WTC11 (cell line): Measurements from ENCODE around the gene TRIOBP. TPM values are rescaled to one million over a fixed set of nuclear protein-coding genes. Genes with fewer than 3 reads are reported as not detected.

Experiments used
- ATF1 ChIP-seq: sonication (generic); formaldehyde crosslinking; IDR thresholded peaks from 2 replicates; pipeline ENCODE4 v1.8.1; 2023; ENCODE audit warnings: mild to moderate bottlenecking, moderate library complexity, missing genetic modification reagents
- FOXP1 ChIP-seq: sonication (generic); formaldehyde crosslinking; IDR thresholded peaks from 2 replicates; pipeline ENCODE4 v1.8.0; 2022; ENCODE audit warnings: missing genetic modification reagents, mild to moderate bottlenecking, moderate library complexity, borderline replicate concordance
- GTF2I ChIP-seq: fragments of 250-450 bp; sonication (Bioruptor Pico); conservative IDR thresholded peaks from 2 replicates; pipeline ENCODE4 v1.4.0; 2021; ENCODE audit warnings: mild to moderate bottlenecking
- KAT7 ChIP-seq: sonication (generic); formaldehyde crosslinking; IDR thresholded peaks from 2 replicates; pipeline ENCODE4 v1.8.1; 2023; ENCODE audit warnings: missing genetic modification reagents, mild to moderate bottlenecking, borderline replicate concordance
- MXD4 ChIP-seq: fragments of 250-450 bp; sonication (Bioruptor Pico); IDR thresholded peaks from 2 replicates; pipeline ENCODE4 v1.8.0; 2021; ENCODE audit warnings: mild to moderate bottlenecking, moderate library complexity, borderline replicate concordance
- MYBL2 ChIP-seq: sonication (generic); formaldehyde crosslinking; IDR thresholded peaks from 2 replicates; pipeline ENCODE4 v1.8.1; 2023; ENCODE audit warnings: mild to moderate bottlenecking, moderate library complexity, missing genetic modification reagents
- SP1 ChIP-seq: sonication (generic); formaldehyde crosslinking; conservative IDR thresholded peaks from 2 replicates; pipeline ENCODE4 v1.8.1; 2022; ENCODE audit warnings: missing genetic modification reagents
- TEAD1 ChIP-seq: sonication (generic); formaldehyde crosslinking; IDR thresholded peaks from 2 replicates; pipeline ENCODE4 v1.8.0; 2022; ENCODE audit warnings: mild to moderate bottlenecking, missing genetic modification reagents
- ZBTB21 ChIP-seq: sonication (generic); formaldehyde crosslinking; IDR thresholded peaks from 2 replicates; pipeline ENCODE4 v1.8.1; 2023; ENCODE audit warnings: mild to moderate bottlenecking, missing genetic modification reagents, borderline replicate concordance
- ZNF138 ChIP-seq: sonication (generic); formaldehyde crosslinking; conservative IDR thresholded peaks from 2 replicates; pipeline ENCODE4 v1.8.1; 2022; ENCODE audit warnings: mild to moderate bottlenecking, moderate library complexity, missing genetic modification reagents
- ZNF416 ChIP-seq: fragments of 250-450 bp; sonication (Bioruptor Pico); IDR thresholded peaks from 2 replicates; pipeline ENCODE4 v1.9.0; 2021; ENCODE audit warnings: mild to moderate bottlenecking, inconsistent platforms
- total RNA-seq: library from RNA; stranded (reverse); gene quantifications from 3 replicates; pipeline ENCODE4 v1.2.3, GENCODE V29; 2021
- TF ChIP-seq, protein P1 (sequence below): fragments of 200-600 bp; IDR thresholded peaks from 2 replicates; pipeline ENCODE4 v1.8.0; 2022; ENCODE audit warnings: antibody characterized with exemption
- TF ChIP-seq, protein P2 (sequence below): sonication (generic); formaldehyde crosslinking; IDR thresholded peaks from 2 replicates; pipeline ENCODE4 v1.8.1; 2023; ENCODE audit warnings: mild to moderate bottlenecking, missing genetic modification reagents
- TF ChIP-seq, protein P3 (sequence below): sonication (generic); formaldehyde crosslinking; IDR thresholded peaks from 2 replicates; pipeline ENCODE4 v1.8.1; 2023; ENCODE audit warnings: mild to moderate bottlenecking, missing genetic modification reagents
- TF ChIP-seq, protein P4 (sequence below): sonication (generic); formaldehyde crosslinking; IDR thresholded peaks from 2 replicates; pipeline ENCODE4 v1.8.1; 2023; ENCODE audit warnings: mild to moderate bottlenecking, moderate library complexity, missing genetic modification reagents
- TF ChIP-seq, protein P5 (sequence below): sonication (generic); formaldehyde crosslinking; conservative IDR thresholded peaks from 2 replicates; pipeline ENCODE4 v1.8.1; 2023; ENCODE audit warnings: mild to moderate bottlenecking, low read depth, missing genetic modification reagents, moderate library complexity
- TF ChIP-seq, protein P6 (sequence below): sonication (generic); formaldehyde crosslinking; conservative IDR thresholded peaks from 2 replicates; pipeline ENCODE4 v1.8.1; 2022; ENCODE audit warnings: mild to moderate bottlenecking, missing genetic modification reagents
- TF ChIP-seq, protein P7 (sequence below): sonication (generic); formaldehyde crosslinking; IDR thresholded peaks from 2 replicates; pipeline ENCODE4 v1.8.1; 2023; ENCODE audit warnings: mild to moderate bottlenecking, missing genetic modification reagents, moderate library complexity
- TF ChIP-seq, protein P8 (sequence below): fragments of 250-450 bp; sonication (Bioruptor Pico); IDR thresholded peaks from 2 replicates; pipeline ENCODE4 v1.9.0; 2021; ENCODE audit warnings: moderate library complexity, mild to moderate bottlenecking, inconsistent platforms, borderline replicate concordance
- TF ChIP-seq, protein P9 (sequence below): sonication (generic); formaldehyde crosslinking; IDR thresholded peaks from 2 replicates; pipeline ENCODE4 v1.8.0; 2022; ENCODE audit warnings: mild to moderate bottlenecking, missing genetic modification reagents
- TF ChIP-seq, protein P10 (sequence below): sonication (generic); formaldehyde crosslinking; IDR thresholded peaks from 2 replicates; pipeline ENCODE4 v1.8.0; 2022; ENCODE audit warnings: mild to moderate bottlenecking, missing genetic modification reagents
- TF ChIP-seq, protein P11 (sequence below): sonication (generic); formaldehyde crosslinking; IDR thresholded peaks from 2 replicates; pipeline ENCODE4 v1.8.0; 2022; ENCODE audit warnings: mild to moderate bottlenecking, missing genetic modification reagents

Gene TRIOBP
- total RNA-seq, 1 experiment from 2014 or later, result 54.0 TPM

DNA sequence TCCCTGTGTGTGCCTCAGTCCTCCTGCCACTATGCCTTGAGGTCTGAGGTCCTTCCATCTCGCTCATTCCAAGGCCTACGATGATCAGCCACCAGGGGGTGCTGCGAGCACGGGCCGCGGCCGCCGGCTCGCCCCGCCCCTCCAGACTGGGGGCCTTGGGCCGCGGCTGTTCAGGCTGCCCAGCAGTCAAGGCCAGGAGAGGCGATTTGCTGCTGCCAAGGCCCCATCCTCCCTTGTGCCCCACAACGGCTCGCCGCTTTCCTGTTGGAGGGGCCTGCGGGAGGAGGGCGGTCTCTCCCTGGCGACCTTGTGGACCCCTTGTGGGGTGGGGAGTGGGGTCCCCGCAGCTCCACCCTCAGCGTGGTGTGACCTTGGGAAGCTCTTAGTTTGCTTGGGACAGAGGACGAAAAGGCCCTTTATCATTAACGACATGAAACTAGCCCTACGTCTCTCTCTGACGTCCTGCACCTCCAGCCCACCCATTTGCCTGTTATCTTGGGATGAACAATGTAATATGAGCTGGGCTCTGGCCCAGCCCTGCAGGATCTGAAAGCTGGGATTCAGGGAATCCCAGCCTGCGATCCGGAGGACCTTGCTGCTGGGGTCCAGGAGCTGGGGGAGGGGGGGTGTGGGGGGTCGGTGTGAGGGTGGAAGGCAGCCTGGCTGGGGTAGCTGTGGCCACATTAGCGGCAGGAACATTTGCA lies 121.0 kb downstream of the TRIOBP start (continued):
- TF ChIP-seq, protein P1, sequence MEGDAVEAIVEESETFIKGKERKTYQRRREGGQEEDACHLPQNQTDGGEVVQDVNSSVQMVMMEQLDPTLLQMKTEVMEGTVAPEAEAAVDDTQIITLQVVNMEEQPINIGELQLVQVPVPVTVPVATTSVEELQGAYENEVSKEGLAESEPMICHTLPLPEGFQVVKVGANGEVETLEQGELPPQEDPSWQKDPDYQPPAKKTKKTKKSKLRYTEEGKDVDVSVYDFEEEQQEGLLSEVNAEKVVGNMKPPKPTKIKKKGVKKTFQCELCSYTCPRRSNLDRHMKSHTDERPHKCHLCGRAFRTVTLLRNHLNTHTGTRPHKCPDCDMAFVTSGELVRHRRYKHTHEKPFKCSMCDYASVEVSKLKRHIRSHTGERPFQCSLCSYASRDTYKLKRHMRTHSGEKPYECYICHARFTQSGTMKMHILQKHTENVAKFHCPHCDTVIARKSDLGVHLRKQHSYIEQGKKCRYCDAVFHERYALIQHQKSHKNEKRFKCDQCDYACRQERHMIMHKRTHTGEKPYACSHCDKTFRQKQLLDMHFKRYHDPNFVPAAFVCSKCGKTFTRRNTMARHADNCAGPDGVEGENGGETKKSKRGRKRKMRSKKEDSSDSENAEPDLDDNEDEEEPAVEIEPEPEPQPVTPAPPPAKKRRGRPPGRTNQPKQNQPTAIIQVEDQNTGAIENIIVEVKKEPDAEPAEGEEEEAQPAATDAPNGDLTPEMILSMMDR, result peak; percentile 91
- TF ChIP-seq, protein P2, sequence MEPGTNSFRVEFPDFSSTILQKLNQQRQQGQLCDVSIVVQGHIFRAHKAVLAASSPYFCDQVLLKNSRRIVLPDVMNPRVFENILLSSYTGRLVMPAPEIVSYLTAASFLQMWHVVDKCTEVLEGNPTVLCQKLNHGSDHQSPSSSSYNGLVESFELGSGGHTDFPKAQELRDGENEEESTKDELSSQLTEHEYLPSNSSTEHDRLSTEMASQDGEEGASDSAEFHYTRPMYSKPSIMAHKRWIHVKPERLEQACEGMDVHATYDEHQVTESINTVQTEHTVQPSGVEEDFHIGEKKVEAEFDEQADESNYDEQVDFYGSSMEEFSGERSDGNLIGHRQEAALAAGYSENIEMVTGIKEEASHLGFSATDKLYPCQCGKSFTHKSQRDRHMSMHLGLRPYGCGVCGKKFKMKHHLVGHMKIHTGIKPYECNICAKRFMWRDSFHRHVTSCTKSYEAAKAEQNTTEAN (CRISPR knock-in tag), result no peak
- TF ChIP-seq, protein P3, sequence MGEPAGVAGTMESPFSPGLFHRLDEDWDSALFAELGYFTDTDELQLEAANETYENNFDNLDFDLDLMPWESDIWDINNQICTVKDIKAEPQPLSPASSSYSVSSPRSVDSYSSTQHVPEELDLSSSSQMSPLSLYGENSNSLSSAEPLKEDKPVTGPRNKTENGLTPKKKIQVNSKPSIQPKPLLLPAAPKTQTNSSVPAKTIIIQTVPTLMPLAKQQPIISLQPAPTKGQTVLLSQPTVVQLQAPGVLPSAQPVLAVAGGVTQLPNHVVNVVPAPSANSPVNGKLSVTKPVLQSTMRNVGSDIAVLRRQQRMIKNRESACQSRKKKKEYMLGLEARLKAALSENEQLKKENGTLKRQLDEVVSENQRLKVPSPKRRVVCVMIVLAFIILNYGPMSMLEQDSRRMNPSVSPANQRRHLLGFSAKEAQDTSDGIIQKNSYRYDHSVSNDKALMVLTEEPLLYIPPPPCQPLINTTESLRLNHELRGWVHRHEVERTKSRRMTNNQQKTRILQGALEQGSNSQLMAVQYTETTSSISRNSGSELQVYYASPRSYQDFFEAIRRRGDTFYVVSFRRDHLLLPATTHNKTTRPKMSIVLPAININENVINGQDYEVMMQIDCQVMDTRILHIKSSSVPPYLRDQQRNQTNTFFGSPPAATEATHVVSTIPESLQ (CRISPR knock-in tag), result no peak
- TF ChIP-seq FOXP1 (CRISPR knock-in tag), result 0 out of 2 replicates have a peak, but pooled peaks have one; percentile 57
- TF ChIP-seq ZBTB21 (CRISPR knock-in tag), result peak; percentile 73; the same call in 1 of the 2 replicates
- 0 out of 2 replicates have a peak, but pooled peaks have one; percentile 31 for TF ChIP-seq KAT7 (CRISPR knock-in tag)
- TF ChIP-seq, protein P4, sequence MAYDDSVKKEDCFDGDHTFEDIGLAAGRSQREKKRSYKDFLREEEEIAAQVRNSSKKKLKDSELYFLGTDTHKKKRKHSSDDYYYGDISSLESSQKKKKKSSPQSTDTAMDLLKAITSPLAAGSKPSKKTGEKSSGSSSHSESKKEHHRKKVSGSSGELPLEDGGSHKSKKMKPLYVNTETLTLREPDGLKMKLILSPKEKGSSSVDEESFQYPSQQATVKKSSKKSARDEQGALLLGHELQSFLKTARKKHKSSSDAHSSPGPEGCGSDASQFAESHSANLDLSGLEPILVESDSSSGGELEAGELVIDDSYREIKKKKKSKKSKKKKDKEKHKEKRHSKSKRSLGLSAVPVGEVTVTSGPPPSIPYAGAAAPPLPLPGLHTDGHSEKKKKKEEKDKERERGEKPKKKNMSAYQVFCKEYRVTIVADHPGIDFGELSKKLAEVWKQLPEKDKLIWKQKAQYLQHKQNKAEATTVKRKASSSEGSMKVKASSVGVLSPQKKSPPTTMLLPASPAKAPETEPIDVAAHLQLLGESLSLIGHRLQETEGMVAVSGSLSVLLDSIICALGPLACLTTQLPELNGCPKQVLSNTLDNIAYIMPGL (CRISPR knock-in tag), result peak; percentile 82; the same call in 1 of the 2 replicates
- TF ChIP-seq, protein P5, sequence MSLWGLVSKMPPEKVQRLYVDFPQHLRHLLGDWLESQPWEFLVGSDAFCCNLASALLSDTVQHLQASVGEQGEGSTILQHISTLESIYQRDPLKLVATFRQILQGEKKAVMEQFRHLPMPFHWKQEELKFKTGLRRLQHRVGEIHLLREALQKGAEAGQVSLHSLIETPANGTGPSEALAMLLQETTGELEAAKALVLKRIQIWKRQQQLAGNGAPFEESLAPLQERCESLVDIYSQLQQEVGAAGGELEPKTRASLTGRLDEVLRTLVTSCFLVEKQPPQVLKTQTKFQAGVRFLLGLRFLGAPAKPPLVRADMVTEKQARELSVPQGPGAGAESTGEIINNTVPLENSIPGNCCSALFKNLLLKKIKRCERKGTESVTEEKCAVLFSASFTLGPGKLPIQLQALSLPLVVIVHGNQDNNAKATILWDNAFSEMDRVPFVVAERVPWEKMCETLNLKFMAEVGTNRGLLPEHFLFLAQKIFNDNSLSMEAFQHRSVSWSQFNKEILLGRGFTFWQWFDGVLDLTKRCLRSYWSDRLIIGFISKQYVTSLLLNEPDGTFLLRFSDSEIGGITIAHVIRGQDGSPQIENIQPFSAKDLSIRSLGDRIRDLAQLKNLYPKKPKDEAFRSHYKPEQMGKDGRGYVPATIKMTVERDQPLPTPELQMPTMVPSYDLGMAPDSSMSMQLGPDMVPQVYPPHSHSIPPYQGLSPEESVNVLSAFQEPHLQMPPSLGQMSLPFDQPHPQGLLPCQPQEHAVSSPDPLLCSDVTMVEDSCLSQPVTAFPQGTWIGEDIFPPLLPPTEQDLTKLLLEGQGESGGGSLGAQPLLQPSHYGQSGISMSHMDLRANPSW, result no peak
- TF ChIP-seq MYBL2 (CRISPR knock-in tag), result 0 out of 2 replicates have a peak, but pooled peaks have one; percentile 53
- TF ChIP-seq, protein P6, sequence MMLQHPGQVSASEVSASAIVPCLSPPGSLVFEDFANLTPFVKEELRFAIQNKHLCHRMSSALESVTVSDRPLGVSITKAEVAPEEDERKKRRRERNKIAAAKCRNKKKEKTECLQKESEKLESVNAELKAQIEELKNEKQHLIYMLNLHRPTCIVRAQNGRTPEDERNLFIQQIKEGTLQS, result no peak
- TF ChIP-seq, protein P7, sequence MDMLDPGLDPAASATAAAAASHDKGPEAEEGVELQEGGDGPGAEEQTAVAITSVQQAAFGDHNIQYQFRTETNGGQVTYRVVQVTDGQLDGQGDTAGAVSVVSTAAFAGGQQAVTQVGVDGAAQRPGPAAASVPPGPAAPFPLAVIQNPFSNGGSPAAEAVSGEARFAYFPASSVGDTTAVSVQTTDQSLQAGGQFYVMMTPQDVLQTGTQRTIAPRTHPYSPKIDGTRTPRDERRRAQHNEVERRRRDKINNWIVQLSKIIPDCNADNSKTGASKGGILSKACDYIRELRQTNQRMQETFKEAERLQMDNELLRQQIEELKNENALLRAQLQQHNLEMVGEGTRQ (CRISPR knock-in tag), result 0 out of 2 replicates have a peak, but pooled peaks have one; percentile 12
- peak; percentile 95 for TF ChIP-seq SP1 (CRISPR knock-in tag)
- TF ChIP-seq, protein P8, sequence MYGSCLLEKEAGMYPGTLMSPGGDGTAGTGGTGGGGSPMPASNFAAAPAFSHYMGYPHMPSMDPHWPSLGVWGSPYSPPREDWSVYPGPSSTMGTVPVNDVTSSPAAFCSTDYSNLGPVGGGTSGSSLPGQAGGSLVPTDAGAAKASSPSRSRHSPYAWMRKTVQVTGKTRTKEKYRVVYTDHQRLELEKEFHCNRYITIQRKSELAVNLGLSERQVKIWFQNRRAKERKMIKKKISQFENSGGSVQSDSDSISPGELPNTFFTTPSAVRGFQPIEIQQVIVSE, result no peak
- TF ChIP-seq, protein P9, sequence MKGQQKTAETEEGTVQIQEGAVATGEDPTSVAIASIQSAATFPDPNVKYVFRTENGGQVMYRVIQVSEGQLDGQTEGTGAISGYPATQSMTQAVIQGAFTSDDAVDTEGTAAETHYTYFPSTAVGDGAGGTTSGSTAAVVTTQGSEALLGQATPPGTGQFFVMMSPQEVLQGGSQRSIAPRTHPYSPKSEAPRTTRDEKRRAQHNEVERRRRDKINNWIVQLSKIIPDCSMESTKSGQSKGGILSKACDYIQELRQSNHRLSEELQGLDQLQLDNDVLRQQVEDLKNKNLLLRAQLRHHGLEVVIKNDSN (CRISPR knock-in tag), result no peak
- no peak for TF ChIP-seq ATF1 (CRISPR knock-in tag)
- TF ChIP-seq MXD4, result no peak
- TF ChIP-seq ZNF416, result peak; percentile 65; the same call in 1 of the 2 replicates
- TF ChIP-seq, protein P10, sequence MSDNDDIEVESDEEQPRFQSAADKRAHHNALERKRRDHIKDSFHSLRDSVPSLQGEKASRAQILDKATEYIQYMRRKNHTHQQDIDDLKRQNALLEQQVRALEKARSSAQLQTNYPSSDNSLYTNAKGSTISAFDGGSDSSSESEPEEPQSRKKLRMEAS (CRISPR knock-in tag), result peak; percentile 45; the same call in 1 of the 2 replicates
- TF ChIP-seq, protein P11, sequence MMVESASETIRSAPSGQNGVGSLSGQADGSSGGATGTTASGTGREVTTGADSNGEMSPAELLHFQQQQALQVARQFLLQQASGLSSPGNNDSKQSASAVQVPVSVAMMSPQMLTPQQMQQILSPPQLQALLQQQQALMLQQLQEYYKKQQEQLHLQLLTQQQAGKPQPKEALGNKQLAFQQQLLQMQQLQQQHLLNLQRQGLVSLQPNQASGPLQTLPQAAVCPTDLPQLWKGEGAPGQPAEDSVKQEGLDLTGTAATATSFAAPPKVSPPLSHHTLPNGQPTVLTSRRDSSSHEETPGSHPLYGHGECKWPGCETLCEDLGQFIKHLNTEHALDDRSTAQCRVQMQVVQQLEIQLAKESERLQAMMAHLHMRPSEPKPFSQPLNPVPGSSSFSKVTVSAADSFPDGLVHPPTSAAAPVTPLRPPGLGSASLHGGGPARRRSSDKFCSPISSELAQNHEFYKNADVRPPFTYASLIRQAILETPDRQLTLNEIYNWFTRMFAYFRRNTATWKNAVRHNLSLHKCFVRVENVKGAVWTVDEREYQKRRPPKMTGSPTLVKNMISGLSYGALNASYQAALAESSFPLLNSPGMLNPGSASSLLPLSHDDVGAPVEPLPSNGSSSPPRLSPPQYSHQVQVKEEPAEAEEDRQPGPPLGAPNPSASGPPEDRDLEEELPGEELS (CRISPR knock-in tag), result no peak
- no peak for TF ChIP-seq GTF2I (CRISPR knock-in tag)
- TF ChIP-seq TEAD1 (CRISPR knock-in tag), result peak; percentile 56; the same call in 1 of the 2 replicates
- TF ChIP-seq ZNF138 (CRISPR knock-in tag), result peak; percentile 38; the same call in 1 of the 2 replicates
